K562 (cell line): ENCODE results near the gene KEL. TPM values are rescaled to one million over a fixed set of nuclear protein-coding genes. Genes with fewer than 3 reads are reported as not detected.

ENCODE experiments used
- ATAC-seq: fragments of 200-7000 bp; cut with Tn5 transposase; 3 replicates; pipeline ENCODE4 v1.9.1; 2020; ENCODE audit warnings: moderate library complexity
- BruUV-seq: library from RNA; stranded (reverse); fragments of 400-500 nt; replicated peaks from 2 replicates; lab custom pipeline; 2021; lab: Mats Ljungman, UMichigan
- CTCF ChIA-PET: fragments of 300-600 bp; formaldehyde crosslinking; extraction: SDS; loops from one replicate; lab custom pipeline; 2021; ENCODE audit warnings: low intra/inter-chr PET ratio; lab: Yijun Ruan, JAX
- POLR2A ChIA-PET: fragments of 300-600, 350-650 bp; sonication (Branson Sonifier 250); formaldehyde crosslinking; extraction: SDS; loops from one replicate; lab custom pipeline; 2021; ENCODE audit warnings: antibody characterized with exemption, inconsistent platforms; lab: Yijun Ruan, JAX
- DNase-seq, 4 experiments: peaks; one replicate each; pipeline versions ENCODE4 v3.0.0 to v3.0.0-alpha.2; 2011 to 2018; ENCODE audit warnings: low spot score in 3 of 4, mixed read lengths in 3 of 4; ENCODE audit errors: extremely low read depth in 1 of 4
- FAIRE-seq: peaks from 2 replicates; lab custom pipeline; 2011; peaks lifted over from hg19 to GRCh38; lab: Jason Lieb, UNC
- H2AFZ ChIP-seq: 2 replicates; pipeline ENCODE4 v1.6.0; 2011; ENCODE audit warnings: low read depth, low read length, control low read depth, inconsistent platforms
- H3K27ac ChIP-seq: fragments of 200-600 bp; 3 replicates; pipeline ENCODE4 v1.8.0; 2011; ENCODE audit warnings: low read depth, mild to moderate bottlenecking, control low read depth, inconsistent platforms, low read length, moderate library complexity, mixed read lengths; ENCODE audit errors: extremely low read depth
- H3K27me3 ChIP-seq, 2 experiments: fragments of 300-600 bp in 1 of 2; 2 replicates in 1 of 2; 3 replicates in 1 of 2; pipeline versions ENCODE4 v1.6.0 to v1.8.0; 2011; ENCODE audit warnings: inconsistent platforms in 2 of 2, low read length in 2 of 2, mild to moderate bottlenecking in 1 of 2, mixed read lengths in 1 of 2, moderate library complexity in 1 of 2; ENCODE audit not compliant: control insufficient read depth in 2 of 2, insufficient read depth in 2 of 2
- H3K36me3 ChIP-seq: fragments of 300-600 bp; 3 replicates; pipeline ENCODE4 v1.8.0; 2011; ENCODE audit warnings: mild to moderate bottlenecking, low read length, inconsistent platforms; ENCODE audit not compliant: control insufficient read depth, insufficient read depth
- H3K4me1 ChIP-seq, 2 experiments: fragments of 200-600 bp in 1 of 2; replicated peaks in 1 of 2; 2 replicates in 1 of 2; 3 replicates in 1 of 2; pipeline versions ENCODE4 v1.5.1 to v1.8.0; 2011; ENCODE audit warnings: inconsistent platforms in 2 of 2, low read length in 2 of 2, mild to moderate bottlenecking in 1 of 2, mixed read lengths in 1 of 2, moderate library complexity in 1 of 2; ENCODE audit not compliant: control insufficient read depth in 2 of 2, insufficient read depth in 2 of 2
- H3K4me2 ChIP-seq: 2 replicates; pipeline ENCODE4 v1.6.1; 2011; ENCODE audit warnings: low read length, control low read depth, inconsistent platforms, mixed read lengths; ENCODE audit not compliant: insufficient read depth
- H3K4me3 ChIP-seq: fragments of 200-600 bp; sonication (generic), shearing (Covaris generic); 2 replicates; pipeline ENCODE4 v1.5.1; 2016; ENCODE audit warnings: control low read depth, inconsistent platforms
- H3K79me2 ChIP-seq: fragments of 200-600 bp; 3 replicates; pipeline ENCODE4 v1.8.0; 2011; ENCODE audit warnings: low read length, inconsistent platforms; ENCODE audit not compliant: control insufficient read depth, insufficient read depth
- H3K9ac ChIP-seq, 2 experiments: 2 replicates each; pipeline versions ENCODE4 v1.6.0 to v1.6.1; 2011; ENCODE audit warnings: low read depth in 2 of 2, low read length in 2 of 2, control low read depth in 1 of 2, inconsistent platforms in 1 of 2, mild to moderate bottlenecking in 1 of 2, mixed read lengths in 1 of 2; ENCODE audit not compliant: insufficient read depth in 1 of 2
- H3K9me1 ChIP-seq: one replicate; pipeline ENCODE4 v1.6.0; 2011; ENCODE audit warnings: inconsistent platforms, mild to moderate bottlenecking, low read length, moderate library complexity; ENCODE audit not compliant: control insufficient read depth, insufficient read depth
- H3K9me3 ChIP-seq: replicated peaks from 2 replicates; pipeline ENCODE4 v1.5.1; 2011; ENCODE audit warnings: low read depth, low read length, inconsistent platforms; ENCODE audit not compliant: control insufficient read depth, insufficient read depth
- H4K20me1 ChIP-seq: replicated peaks from 2 replicates; pipeline ENCODE4 v1.6.1; 2011; ENCODE audit warnings: low read length, inconsistent platforms, mixed read lengths; ENCODE audit not compliant: control insufficient read depth, insufficient read depth
- ESRRA ChIP-seq: fragments of 450-650 bp; IDR thresholded peaks from 2 replicates; pipeline ENCODE4 v1.6.1; 2014; ENCODE audit warnings: low read depth, mild to moderate bottlenecking, moderate library complexity, borderline replicate concordance
- ETV6 ChIP-seq, 3 experiments: fragments of 150-350 bp in 1 of 3; sonication (generic) in 1 of 3; formaldehyde crosslinking in 1 of 3; IDR thresholded peaks; 2 replicates each; pipeline versions ENCODE4 v1.6.1 to v1.8.0; 2014 to 2022; ENCODE audit warnings: borderline replicate concordance in 2 of 3, low read depth in 2 of 3, antibody characterized with exemption in 1 of 3, low read length in 1 of 3, mild to moderate bottlenecking in 1 of 3, missing genetic modification reagents in 1 of 3
- JUN ChIP-seq, 2 experiments: sonication (generic) in 1 of 2; formaldehyde crosslinking in 1 of 2; IDR thresholded peaks; 2 replicates each; pipeline versions ENCODE4 v1.6.1 to v1.8.0; 2012 to 2022; ENCODE audit warnings: borderline replicate concordance in 2 of 2, mild to moderate bottlenecking in 2 of 2, improper control_type of control experiment in 1 of 2, low read depth in 1 of 2, low read length in 1 of 2, missing genetic modification reagents in 1 of 2
- MYBL2 ChIP-seq, 2 experiments: fragments of 450-650 bp in 1 of 2; sonication (generic) in 1 of 2; formaldehyde crosslinking in 1 of 2; IDR thresholded peaks; 2 replicates each; pipeline versions ENCODE4 v1.6.1 to v1.8.1; 2017 to 2022; ENCODE audit warnings: borderline replicate concordance in 1 of 2, inconsistent platforms in 1 of 2, low read depth in 1 of 2, mild to moderate bottlenecking in 1 of 2, missing genetic modification reagents in 1 of 2, moderate library complexity in 1 of 2
- NR2C2 ChIP-seq, 2 experiments: fragments of 200-800 bp in 1 of 2; sonication (Bioruptor generic) in 1 of 2; sonication (generic) in 1 of 2; formaldehyde crosslinking in 1 of 2; IDR thresholded peaks; 2 replicates each; pipeline versions ENCODE4 v1.6.1 to v1.8.0; 2016 to 2022; ENCODE audit warnings: mild to moderate bottlenecking in 1 of 2, missing compliant biosample characterization in 1 of 2, missing genetic modification characterization in 1 of 2, missing genetic modification reagents in 1 of 2
- RFX5 ChIP-seq: IDR thresholded peaks from 2 replicates; pipeline ENCODE4 v1.6.1; 2011; ENCODE audit warnings: low read depth, mild to moderate bottlenecking, improper control_type of control experiment, low read length
- SNIP1 ChIP-seq: fragments of 450-650 bp; IDR thresholded peaks from 2 replicates; pipeline ENCODE4 v1.7.1; 2017; ENCODE audit warnings: low read depth, mild to moderate bottlenecking
- TARDBP ChIP-seq: fragments of 450-650 bp; IDR thresholded peaks from 2 replicates; pipeline ENCODE4 v1.6.1; 2016
- WGBS: fragments of 100-300 bp; shearing (Covaris generic); methylation state at CpG from one replicate; pipeline ENCODE4 v1.1.6; 2016; ENCODE audit warnings: low coverage, mixed read lengths; ENCODE audit not compliant: insufficient coverage; ENCODE audit errors: missing lambda C conversion rate; 5-methylcytosine and 5-hydroxymethylcytosine counted together
- in situ Hi-C: fragments of 300-500 bp; cut with MboI; formaldehyde crosslinking; loops from 4 replicates; pipeline ENCODE4 v1.15.0; 2018; ENCODE audit warnings: inconsistent platforms, mixed read lengths
- intact Hi-C: fragments of 100-400 bp; cut with micrococcal nuclease; formaldehyde crosslinking; loops from 2 replicates; pipeline ENCODE4 v1.14.2; 2022
- polyA plus RNA-seq, 8 experiments: library from polyadenylated mRNA; depleted of rRNA in 4 of 8; stranded (reverse) in 5 of 8; unstranded in 3 of 8; fragments of >200 nt; fragmentation: Nextera tagmentation in 2 of 8; fragmentation: Illumina TruSeq in 1 of 8; extraction: Ambion mirVana in 2 of 8; extraction: Trizol in 1 of 8; gene quantifications; 2 replicates each; pipeline versions ENCODE4 v1.2.1 to v1.2.3, GENCODE V29; 2011 to 2014; ENCODE audit warnings: inconsistent platforms in 1 of 8, missing spikeins in 1 of 8
- total RNA-seq, 7 experiments: library from RNA; depleted of rRNA in 6 of 7; stranded (reverse); fragments of >200 nt in 6 of 7; fragmentation: Illumina TruSeq in 2 of 7; extraction: Trizol in 2 of 7; gene quantifications; 2 replicates each; pipeline versions ENCODE4 v1.2.1 to v1.2.3, GENCODE V29; 2011 to 2021; ENCODE audit warnings: low replicate concordance in 1 of 7
- TF ChIP-seq, protein P1 (sequence below): fragments of 250-450 bp; sonication (Bioruptor Pico); IDR thresholded peaks from 2 replicates; pipeline ENCODE4 v1.8.0; 2021; ENCODE audit warnings: moderate library complexity, mild to moderate bottlenecking, inconsistent platforms
- TF ChIP-seq, protein P2 (sequence below): sonication (generic); formaldehyde crosslinking; IDR thresholded peaks from 2 replicates; pipeline ENCODE4 v1.8.1; 2023; ENCODE audit warnings: mild to moderate bottlenecking, missing genetic modification reagents, moderate library complexity
- TF ChIP-seq, protein P3 (sequence below): fragments of 450-650 bp; formaldehyde crosslinking; IDR thresholded peaks from 2 replicates; pipeline ENCODE4 v1.4.0; 2022; ENCODE audit warnings: mild to moderate bottlenecking, moderate library complexity
- TF ChIP-seq, protein P4 (sequence below): fragments of 450-650 bp; IDR thresholded peaks from 2 replicates; pipeline ENCODE4 v1.6.1; 2017; ENCODE audit warnings: antibody characterized with exemption

KEL gene
- total and polyA plus RNA-seq, 9 of the 15 experiments (the other 6 are each of a cell fraction or from before 2014, with no cell fraction given) = 9.0 to 47.4 (median 22.2) TPM

DNA sequence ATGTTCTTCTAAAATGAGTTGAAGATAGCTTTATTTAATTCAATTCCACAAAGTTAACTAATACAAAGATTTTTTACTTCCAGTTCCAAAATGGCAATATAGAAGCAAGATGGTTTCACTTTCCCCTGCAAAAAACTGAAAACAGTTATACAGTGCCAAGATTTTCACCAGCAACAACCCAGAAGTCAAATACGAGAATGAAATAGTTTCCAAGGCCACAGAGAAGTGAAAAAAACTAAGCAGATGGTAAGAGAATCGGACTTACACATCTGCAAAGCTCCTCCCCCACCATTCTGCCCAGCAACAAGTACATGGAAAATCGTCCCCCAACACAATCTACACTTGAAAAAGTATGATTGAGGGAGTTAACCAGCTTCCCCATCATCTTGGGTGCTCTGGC is 30.3 kb upstream of the KEL start:
- Histone ChIP-seq H3K9me3 (no peaks in the 10 kb centered on the region), H3K36me3 (no peaks in the 10 kb centered on the region), H3K79me2 (no peaks in the 10 kb centered on the region), H3K4me3 (no peak overlapping the region), H3K4me1 (no peaks in the 10 kb centered on the region; a peak in 1 of 5 replicates), H2AFZ (no peak overlapping the region), H4K20me1 (no peaks in the 10 kb centered on the region), H3K27ac (no peak overlapping the region), H3K27me3 (peaks cover 0 to 4% of the 10 kb centered on the region in 2 experiments; a peak in 1 of 5 replicates), H3K9ac (no peak overlapping the region), H3K9me1 (no peaks in the 10 kb centered on the region), H3K4me2 (no peak overlapping the region)
- ChIA-PET CTCF (no interaction called here), POLR2A (interaction anchor here (1.4 to 1.6 kb wide), 3 partner anchors 9 to 151 kb away, joined by 3 to 4 read pairs (median 3); no protein-coding TSS in a partner anchor)
- DNase-seq (no peak), ATAC-seq (no peak), FAIRE-seq (no peak)
- BruUV-seq = no TSS peak
- 6% methylated on average over 3 of the region's 3 CpGs for WGBS
- in situ Hi-C loops = no loop called here
- intact Hi-C loops = no loop called here
- TF ChIP-seq ETV6 (IDR thresholded peaks at IDR 0.05; ENCODE audit: borderline replicate concordance in 1 of 2, low read depth in 2 of 2, low read length in 1 of 2) = no peak
- TF ChIP-seq ETV6 (CRISPR knock-in tag; IDR thresholded peaks at IDR 0.05; ENCODE audit: borderline replicate concordance) = no peak
- no peak for TF ChIP-seq RFX5
- no peak for TF ChIP-seq SNIP1
- TF ChIP-seq ESRRA = no peak
- no peak for TF ChIP-seq MYBL2 (IDR thresholded peaks at IDR 0.05; ENCODE audit: low read depth)
- TF ChIP-seq MYBL2 (CRISPR knock-in tag; IDR thresholded peaks at IDR 0.05; ENCODE audit: borderline replicate concordance) = no peak
- TF ChIP-seq, protein P1, sequence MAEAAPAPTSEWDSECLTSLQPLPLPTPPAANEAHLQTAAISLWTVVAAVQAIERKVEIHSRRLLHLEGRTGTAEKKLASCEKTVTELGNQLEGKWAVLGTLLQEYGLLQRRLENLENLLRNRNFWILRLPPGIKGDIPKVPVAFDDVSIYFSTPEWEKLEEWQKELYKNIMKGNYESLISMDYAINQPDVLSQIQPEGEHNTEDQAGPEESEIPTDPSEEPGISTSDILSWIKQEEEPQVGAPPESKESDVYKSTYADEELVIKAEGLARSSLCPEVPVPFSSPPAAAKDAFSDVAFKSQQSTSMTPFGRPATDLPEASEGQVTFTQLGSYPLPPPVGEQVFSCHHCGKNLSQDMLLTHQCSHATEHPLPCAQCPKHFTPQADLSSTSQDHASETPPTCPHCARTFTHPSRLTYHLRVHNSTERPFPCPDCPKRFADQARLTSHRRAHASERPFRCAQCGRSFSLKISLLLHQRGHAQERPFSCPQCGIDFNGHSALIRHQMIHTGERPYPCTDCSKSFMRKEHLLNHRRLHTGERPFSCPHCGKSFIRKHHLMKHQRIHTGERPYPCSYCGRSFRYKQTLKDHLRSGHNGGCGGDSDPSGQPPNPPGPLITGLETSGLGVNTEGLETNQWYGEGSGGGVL = no peak
- TF ChIP-seq, protein P2, sequence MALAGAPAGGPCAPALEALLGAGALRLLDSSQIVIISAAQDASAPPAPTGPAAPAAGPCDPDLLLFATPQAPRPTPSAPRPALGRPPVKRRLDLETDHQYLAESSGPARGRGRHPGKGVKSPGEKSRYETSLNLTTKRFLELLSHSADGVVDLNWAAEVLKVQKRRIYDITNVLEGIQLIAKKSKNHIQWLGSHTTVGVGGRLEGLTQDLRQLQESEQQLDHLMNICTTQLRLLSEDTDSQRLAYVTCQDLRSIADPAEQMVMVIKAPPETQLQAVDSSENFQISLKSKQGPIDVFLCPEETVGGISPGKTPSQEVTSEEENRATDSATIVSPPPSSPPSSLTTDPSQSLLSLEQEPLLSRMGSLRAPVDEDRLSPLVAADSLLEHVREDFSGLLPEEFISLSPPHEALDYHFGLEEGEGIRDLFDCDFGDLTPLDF (CRISPR knock-in tag) = no peak
- TF ChIP-seq, protein P3, sequence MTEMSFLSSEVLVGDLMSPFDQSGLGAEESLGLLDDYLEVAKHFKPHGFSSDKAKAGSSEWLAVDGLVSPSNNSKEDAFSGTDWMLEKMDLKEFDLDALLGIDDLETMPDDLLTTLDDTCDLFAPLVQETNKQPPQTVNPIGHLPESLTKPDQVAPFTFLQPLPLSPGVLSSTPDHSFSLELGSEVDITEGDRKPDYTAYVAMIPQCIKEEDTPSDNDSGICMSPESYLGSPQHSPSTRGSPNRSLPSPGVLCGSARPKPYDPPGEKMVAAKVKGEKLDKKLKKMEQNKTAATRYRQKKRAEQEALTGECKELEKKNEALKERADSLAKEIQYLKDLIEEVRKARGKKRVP (CRISPR knock-in tag) = no peak
- no peak for TF ChIP-seq NR2C2 (CRISPR knock-in tag; IDR thresholded peaks at IDR 0.05)
- no peak for TF ChIP-seq NR2C2 (tag; IDR thresholded peaks at IDR 0.05)
- no peak for TF ChIP-seq TARDBP
- TF ChIP-seq, protein P4, sequence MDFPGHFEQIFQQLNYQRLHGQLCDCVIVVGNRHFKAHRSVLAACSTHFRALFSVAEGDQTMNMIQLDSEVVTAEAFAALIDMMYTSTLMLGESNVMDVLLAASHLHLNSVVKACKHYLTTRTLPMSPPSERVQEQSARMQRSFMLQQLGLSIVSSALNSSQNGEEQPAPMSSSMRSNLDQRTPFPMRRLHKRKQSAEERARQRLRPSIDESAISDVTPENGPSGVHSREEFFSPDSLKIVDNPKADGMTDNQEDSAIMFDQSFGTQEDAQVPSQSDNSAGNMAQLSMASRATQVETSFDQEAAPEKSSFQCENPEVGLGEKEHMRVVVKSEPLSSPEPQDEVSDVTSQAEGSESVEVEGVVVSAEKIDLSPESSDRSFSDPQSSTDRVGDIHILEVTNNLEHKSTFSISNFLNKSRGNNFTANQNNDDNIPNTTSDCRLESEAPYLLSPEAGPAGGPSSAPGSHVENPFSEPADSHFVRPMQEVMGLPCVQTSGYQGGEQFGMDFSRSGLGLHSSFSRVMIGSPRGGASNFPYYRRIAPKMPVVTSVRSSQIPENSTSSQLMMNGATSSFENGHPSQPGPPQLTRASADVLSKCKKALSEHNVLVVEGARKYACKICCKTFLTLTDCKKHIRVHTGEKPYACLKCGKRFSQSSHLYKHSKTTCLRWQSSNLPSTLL = no peak
- TF ChIP-seq JUN (IDR thresholded peaks at IDR 0.05; ENCODE audit: borderline replicate concordance, low read depth, low read length) = no peak
- no peak for TF ChIP-seq JUN (CRISPR knock-in tag; IDR thresholded peaks at IDR 0.05; ENCODE audit: borderline replicate concordance)
